Stimulated activated naive CD8-positive, alpha-beta T cell treated with anti-CD3 and anti-CD28 coated beads, Interleukin-15, amount 100 ng/mL, for 72 hours (primary cell): ENCODE results near the gene EIF4A3.
A peak's percentile ranks its signal among the peaks of the same experiment; 100 is the strongest.

ENCODE experiments used
- ATAC-seq: fragments of 150-1000 bp; cut with Tn5 transposase; 2 replicates; pipeline ENCODE4 v1.10.0; 2021; ENCODE audit warnings: mild to moderate bottlenecking, moderate library complexity
- DNase-seq, 2 donors: peaks; one replicate each; pipeline ENCODE4 v3.0.0; 2021 to 2022
- H3K27ac Mint-ChIP-seq, 2 donors: one replicate each; pipeline ENCODE4 v1.8.0; 2022; ENCODE audit warnings: mild to moderate bottlenecking in 2 of 2, mixed read lengths in 2 of 2, moderate library complexity in 2 of 2
- H3K27me3 Mint-ChIP-seq: one replicate; pipeline ENCODE4 v1.8.0; 2022; ENCODE audit warnings: mixed read lengths
- H3K4me1 Mint-ChIP-seq: one replicate; pipeline ENCODE4 v1.8.0; 2022; ENCODE audit warnings: mild to moderate bottlenecking, mixed read lengths
- H3K4me3 Mint-ChIP-seq, 2 donors: one replicate each; pipeline ENCODE4 v1.8.0; 2022; ENCODE audit warnings: mild to moderate bottlenecking in 2 of 2, mixed read lengths in 2 of 2, moderate library complexity in 1 of 2
- H3K9me3 Mint-ChIP-seq, 2 donors: one replicate each; pipeline ENCODE4 v1.8.0; 2022; ENCODE audit warnings: mixed read lengths in 2 of 2

The EIF4A3 gene

GRCh38 chr17:80104321-80104955 lies 42.5 kb downstream of the EIF4A3 start:
- Mint-ChIP-seq H3K27me3 (no peaks in the 10 kb centered on the region), H3K9me3 (no peaks in the 10 kb centered on the region), H3K4me3 (no peak overlapping the region), H3K4me1 (peaks cover 38% of the 10 kb centered on the region), H3K27ac (no peak overlapping the region)
- no peak for ATAC-seq
- DNase-seq, result no peak

DNA sequence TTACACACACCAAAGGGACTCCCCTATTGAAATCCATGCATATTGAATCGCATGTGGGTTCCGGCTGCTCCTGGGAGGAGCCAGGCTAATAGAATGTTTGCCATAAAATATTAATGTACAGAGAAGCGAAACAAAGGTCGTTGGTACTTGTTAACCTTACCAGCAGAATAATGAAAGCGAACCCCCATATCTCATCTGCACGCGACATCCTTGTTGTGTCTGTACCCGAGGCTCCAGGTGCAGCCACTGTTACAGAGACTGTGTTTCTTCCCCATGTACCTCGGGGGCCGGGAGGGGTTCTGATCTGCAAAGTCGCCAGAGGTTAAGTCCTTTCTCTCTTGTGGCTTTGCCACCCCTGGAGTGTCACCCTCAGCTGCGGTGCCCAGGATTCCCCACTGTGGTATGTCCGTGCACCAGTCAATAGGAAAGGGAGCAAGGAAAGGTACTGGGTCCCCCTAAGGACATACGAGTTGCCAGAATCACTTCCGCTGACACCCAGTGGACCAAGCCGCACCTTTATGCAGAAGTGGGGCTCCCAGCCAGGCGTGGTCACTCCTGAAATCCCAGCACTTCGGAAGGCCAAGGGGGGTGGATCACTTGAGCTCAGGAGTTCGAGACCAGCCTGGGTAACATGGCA lies 43.4 kb downstream of the EIF4A3 start:
- DNase-seq (no peak), ATAC-seq (no peak)
- Mint-ChIP-seq H3K27ac (no peak overlapping the region), H3K4me3 (peak overlapping the region; percentile 30 to 97), H3K27me3 (no peaks in the 10 kb centered on the region), H3K4me1 (peaks cover 41% of the 10 kb centered on the region), H3K9me3 (no peaks in the 10 kb centered on the region)

GRCh38 chr17:80102664-80103448 lies 44.1 kb downstream of the EIF4A3 start:
- H3K27ac Mint-ChIP-seq, result no peak overlapping the region
- H3K4me1 Mint-ChIP-seq, result peaks cover 41% of the 10 kb centered on the region

GRCh38 chr17:80101946-80102663 lies 44.8 kb downstream of the EIF4A3 start:
- DNase-seq (no peak), ATAC-seq (peak; percentile 28)
- no peaks in the 10 kb centered on the region for H3K27me3 Mint-ChIP-seq

More at GRCh38 chr17:80102664-80103448, 44.1 kb downstream of the EIF4A3 start:
- H3K4me3 Mint-ChIP-seq, result peak overlapping the region; percentile 91 to 97
- no peak for ATAC-seq
- H3K27me3 Mint-ChIP-seq, result no peaks in the 10 kb centered on the region
- no peak for DNase-seq
- no peaks in the 10 kb centered on the region for H3K9me3 Mint-ChIP-seq

GRCh38 chr17:80101011-80101945 lies 45.6 kb downstream of the EIF4A3 start, which contains the start of gene GAA:
Gene GAA (plus strand): TSS chr17:80101581. CDS start chr17:80104587, 3,006 bp downstream.
- Mint-ChIP-seq H3K27me3 (no peaks in the 10 kb centered on the region), H3K27ac (peak within 1 kb of the TSS; percentile 89 to 95), H3K4me3 (peak within 1 kb of the TSS; percentile 91 to 97), H3K9me3 (no peaks in the 10 kb centered on the region), H3K4me1 (peaks cover 41% of the 10 kb centered on the region)
- DNase-seq (peak; percentile 89 to 93), ATAC-seq (peak; percentile 90)

More at GRCh38 chr17:80101946-80102663, 44.8 kb downstream of the EIF4A3 start:
- peaks cover 41% of the 10 kb centered on the region for H3K4me1 Mint-ChIP-seq
- no peaks in the 10 kb centered on the region for H3K9me3 Mint-ChIP-seq
- H3K27ac Mint-ChIP-seq, result peak overlapping the region; percentile 89 to 95
- peak overlapping the region; percentile 91 to 97 for H3K4me3 Mint-ChIP-seq

- H3K4me1 Mint-ChIP-seq, result peaks cover 41% of the 10 kb centered on the region
- no peaks in the 10 kb centered on the region for H3K27me3 Mint-ChIP-seq
- no peaks in the 10 kb centered on the region for H3K9me3 Mint-ChIP-seq
- ATAC-seq, result no peak
- H3K4me3 Mint-ChIP-seq, result peak overlapping the region; percentile 90 to 91
- peak overlapping the region; percentile 61 to 71 for H3K27ac Mint-ChIP-seq
- no peak for DNase-seq
These were observed 46.9 kb downstream of the EIF4A3 start for GRCh38 chr17:80100035-80100323.

DNA sequence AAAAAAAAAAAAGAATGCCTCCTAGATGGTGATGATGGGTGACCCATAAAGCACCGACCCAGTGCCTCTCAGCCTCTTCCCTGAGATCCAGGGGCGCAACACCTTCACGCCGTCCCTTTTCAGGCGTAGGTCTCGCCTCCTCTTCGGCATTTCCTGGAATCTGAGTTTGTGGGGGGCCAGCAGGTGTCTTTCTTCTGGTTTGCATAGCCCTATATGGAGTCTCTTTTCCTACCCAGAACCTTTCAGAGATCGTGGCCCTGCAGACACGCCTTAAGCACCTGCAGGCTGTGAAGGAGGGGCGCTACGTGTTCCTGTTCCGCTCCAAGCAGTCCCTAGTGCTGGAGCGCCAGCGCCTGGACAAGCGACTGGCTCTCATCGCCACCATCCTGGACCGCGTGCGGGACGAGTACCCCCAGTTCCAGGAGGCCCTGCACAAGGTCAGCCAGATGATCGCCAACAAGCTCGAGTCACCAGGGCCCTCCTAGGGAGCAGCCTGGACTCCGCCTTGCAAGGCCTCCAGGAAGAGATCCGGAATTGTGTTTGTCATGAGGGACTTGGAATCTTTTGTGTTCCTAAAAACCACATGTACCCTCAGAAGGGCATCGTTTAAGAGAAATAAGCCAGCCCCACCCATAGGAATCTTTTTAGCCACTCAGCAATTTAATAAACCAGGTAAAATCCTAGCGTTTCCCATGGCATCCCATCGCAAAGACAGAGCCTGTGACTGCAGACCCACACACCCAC lies 47.5 kb downstream of the EIF4A3 start:
- no peak for ATAC-seq
- H3K4me3 Mint-ChIP-seq, result peak overlapping the region; percentile 10 to 26

DNA sequence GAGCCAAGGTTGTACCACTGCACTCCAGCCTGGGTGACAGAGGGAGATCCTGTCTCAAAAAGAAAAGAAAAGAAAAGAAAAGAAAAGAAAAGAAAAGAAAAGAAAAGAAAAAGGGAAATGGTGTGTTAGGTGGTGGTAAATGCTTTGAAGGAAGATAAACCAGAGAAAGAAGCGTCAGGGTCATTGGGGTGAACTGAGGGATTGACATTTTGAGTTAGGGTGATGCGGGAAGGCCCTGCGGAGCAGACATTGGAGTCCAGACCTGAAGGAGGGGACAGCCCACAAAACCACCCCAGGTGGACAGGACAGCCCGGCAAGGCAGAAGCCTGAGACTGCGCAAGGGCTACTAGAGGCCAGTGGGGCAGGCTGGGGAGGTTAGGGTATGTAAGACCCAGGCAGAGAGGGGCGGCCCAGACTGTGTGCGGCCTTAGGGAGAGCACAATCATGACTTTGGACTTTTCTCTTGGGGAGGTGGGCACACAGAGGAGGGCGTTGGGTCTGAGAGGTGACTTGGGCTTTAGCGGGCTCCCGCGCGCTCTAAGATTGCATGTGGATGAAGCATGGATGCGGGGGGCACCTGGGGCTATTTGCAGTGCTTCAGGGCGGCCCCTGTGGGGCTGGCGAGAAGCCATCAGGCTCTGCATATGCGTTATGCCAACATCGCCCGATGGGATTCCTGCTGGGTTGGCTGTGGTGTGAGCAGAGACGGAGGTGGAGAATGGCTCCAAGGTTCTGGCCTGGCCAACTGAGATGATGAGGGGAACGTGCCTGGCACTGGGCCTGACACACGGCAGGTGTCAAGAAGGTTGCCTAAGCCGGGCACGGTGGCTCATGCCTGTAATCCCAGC lies 48.9 kb downstream of the EIF4A3 start:
- Mint-ChIP-seq H3K9me3 (no peaks in the 10 kb centered on the region), H3K4me3 (no peak overlapping the region), H3K4me1 (peaks cover 33% of the 10 kb centered on the region), H3K27me3 (no peaks in the 10 kb centered on the region), H3K27ac (peak overlapping the region in 1 of 2 donors; percentile 21)
- ATAC-seq (no peak), DNase-seq (no peak)

More for the DNA sequence above, 47.5 kb downstream of the EIF4A3 start:
- Mint-ChIP-seq H3K27me3 (no peaks in the 10 kb centered on the region), H3K9me3 (no peaks in the 10 kb centered on the region), H3K4me1 (peaks cover 41% of the 10 kb centered on the region), H3K27ac (no peak overlapping the region)
- no peak for DNase-seq

GRCh38 chr17:80097127-80097621 lies 49.8 kb downstream of the EIF4A3 start:
- peaks cover 24% of the 10 kb centered on the region for H3K4me1 Mint-ChIP-seq
- H3K4me3 Mint-ChIP-seq, result no peak overlapping the region
- no peaks in the 10 kb centered on the region for H3K27me3 Mint-ChIP-seq
- ATAC-seq (no peak), DNase-seq (no peak)
- H3K27ac Mint-ChIP-seq, result no peak overlapping the region
- H3K9me3 Mint-ChIP-seq, result no peaks in the 10 kb centered on the region

DNA sequence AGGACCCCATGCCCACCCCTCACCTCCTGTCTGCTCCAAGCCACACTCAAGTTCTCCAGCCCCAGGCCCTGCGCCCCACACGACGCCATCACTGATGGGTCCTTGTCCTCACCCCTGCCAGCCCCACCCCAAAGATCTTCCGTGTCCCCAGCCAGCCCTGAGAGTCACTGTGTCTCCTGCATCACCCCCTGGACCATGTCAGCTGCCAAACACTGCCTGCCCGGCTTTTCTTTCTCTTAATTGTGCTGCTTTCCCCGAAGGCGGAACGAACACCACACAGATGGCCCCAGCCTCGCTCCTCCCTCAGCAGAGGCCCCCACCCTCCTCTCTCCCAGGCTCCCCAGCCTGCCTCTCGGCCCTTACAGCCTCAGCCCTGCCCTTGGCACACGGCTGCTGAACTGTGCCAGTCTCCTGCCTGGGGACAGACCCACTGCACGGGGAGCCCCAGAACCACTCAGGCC lies 50.3 kb downstream of the EIF4A3 start:
- Mint-ChIP-seq H3K27ac (no peak overlapping the region), H3K4me3 (no peak overlapping the region)

GRCh38 chr17:80095844-80096475 lies 51.0 kb downstream of the EIF4A3 start:
- DNase-seq, result no peak
- Mint-ChIP-seq H3K27me3 (no peaks in the 10 kb centered on the region), H3K4me3 (no peak overlapping the region), H3K27ac (no peak overlapping the region), H3K4me1 (peaks cover 18% of the 10 kb centered on the region), H3K9me3 (no peaks in the 10 kb centered on the region)
- ATAC-seq, result no peak

More for the DNA sequence above, 50.3 kb downstream of the EIF4A3 start:
- ATAC-seq (no peak), DNase-seq (no peak)
- peaks cover 19% of the 10 kb centered on the region for H3K4me1 Mint-ChIP-seq
- no peaks in the 10 kb centered on the region for H3K9me3 Mint-ChIP-seq
- no peaks in the 10 kb centered on the region for H3K27me3 Mint-ChIP-seq

- ATAC-seq, result no peak
- peaks cover 10% of the 10 kb centered on the region for H3K4me1 Mint-ChIP-seq
These were observed 51.7 kb downstream of the EIF4A3 start for GRCh38 chr17:80095038-80095843.

More at GRCh38 chr17:80095038-80095843, 51.7 kb downstream of the EIF4A3 start:
- DNase-seq, result no peak
- Mint-ChIP-seq H3K27ac (no peak overlapping the region), H3K27me3 (no peaks in the 10 kb centered on the region), H3K9me3 (no peaks in the 10 kb centered on the region), H3K4me3 (no peak overlapping the region)
